ENCODE results near the gene B4GAT1.
A peak's percentile ranks its signal among the peaks of the same experiment; 100 is the strongest.

B4GAT1 gene

DNA sequence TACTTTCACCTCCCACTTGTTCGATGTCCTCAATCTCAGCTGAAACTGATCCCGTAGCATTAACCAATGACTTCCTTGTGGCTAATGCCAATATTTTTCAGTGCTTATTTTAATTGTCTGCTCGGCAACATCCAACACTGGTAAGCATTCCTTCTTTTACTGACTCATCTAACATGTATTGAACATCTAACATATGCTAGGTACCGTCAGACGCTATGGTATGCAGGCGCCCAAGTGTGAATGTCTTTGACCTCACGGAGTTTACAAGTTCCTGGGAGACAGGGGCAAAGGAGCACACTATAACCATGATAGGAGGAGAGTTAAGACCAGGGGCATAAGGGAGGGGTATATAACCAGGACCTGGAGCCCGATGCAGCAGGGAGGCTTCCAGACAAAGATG is 4.3 kb downstream of the B4GAT1 start:
- H3K36me3 ChIP-seq (ENCODE audit: control insufficient read depth, insufficient read depth, low read length): peaks cover 21% of the 10 kb centered on the region

DNA sequence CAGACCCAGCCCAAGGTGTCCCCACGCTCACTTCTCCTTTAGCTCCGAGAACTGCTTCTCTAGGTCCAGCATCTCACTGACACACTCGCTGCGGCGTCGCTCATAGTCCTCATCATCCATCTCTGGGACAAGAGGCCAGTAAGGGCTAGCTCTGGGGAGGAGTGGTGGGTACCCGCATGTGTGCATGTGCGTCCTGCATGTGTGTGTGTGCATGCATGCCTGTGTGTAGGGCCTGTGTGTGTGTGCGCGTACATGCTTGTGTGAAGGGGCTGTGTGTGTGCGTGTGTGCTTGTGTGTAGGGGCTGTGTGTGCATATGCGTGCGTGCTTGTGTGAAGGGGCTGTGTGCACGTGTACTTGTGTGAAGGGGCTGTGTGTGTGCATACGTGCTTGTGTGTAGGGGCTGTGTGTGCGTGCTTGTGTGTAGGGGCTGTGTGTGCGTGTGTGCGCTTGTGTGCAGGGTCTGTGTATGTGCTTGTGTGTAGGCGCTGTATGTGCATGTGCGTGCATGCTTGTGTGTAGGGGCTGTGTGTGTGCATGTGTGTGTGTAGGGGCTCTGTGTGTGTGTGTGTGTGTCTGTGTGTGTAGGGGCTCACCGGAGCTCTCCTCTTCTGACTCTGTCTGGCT is 5.8 kb downstream of the B4GAT1 start:
- peaks cover 3% of the 10 kb centered on the region; the same call in 1 of the 2 replicates for H3K4me1 ChIP-seq (ENCODE audit: control insufficient read depth, insufficient read depth, low read length)
- no peak overlapping the region for H3K4me3 ChIP-seq (ENCODE audit: low read length)
- peaks cover 25% of the 10 kb centered on the region for H3K36me3 ChIP-seq (ENCODE audit: control insufficient read depth, insufficient read depth, low read length)
- H3K27ac ChIP-seq (ENCODE audit: low read length): no peak overlapping the region
- H3K27me3 ChIP-seq (ENCODE audit: control insufficient read depth, insufficient read depth, low read length): no peaks in the 10 kb centered on the region
- no peaks in the 10 kb centered on the region for H3K9me3 ChIP-seq (ENCODE audit: control insufficient read depth, insufficient read depth, low read length)
- WGBS (ENCODE audit: insufficient coverage, insufficient read length): no CpG with 5 or more reads among the region's 21 CpGs
- no peak for DNase-seq (ENCODE audit: low read depth, low spot score)

More for the DNA sequence above, 4.3 kb downstream of the B4GAT1 start:
- Histone ChIP-seq H3K4me1 (ENCODE audit: control insufficient read depth, insufficient read depth, low read length) (no peaks in the 10 kb centered on the region), H3K27me3 (ENCODE audit: control insufficient read depth, insufficient read depth, low read length) (no peaks in the 10 kb centered on the region), H3K27ac (ENCODE audit: low read length) (no peak overlapping the region), H3K4me3 (ENCODE audit: low read length) (no peak overlapping the region), H3K9me3 (ENCODE audit: control insufficient read depth, insufficient read depth, low read length) (no peaks in the 10 kb centered on the region)
- WGBS (ENCODE audit: insufficient coverage, insufficient read length): no CpG with 5 or more reads among the region's 8 CpGs
- DNase-seq (ENCODE audit: low read depth, low spot score): no peak

DNA sequence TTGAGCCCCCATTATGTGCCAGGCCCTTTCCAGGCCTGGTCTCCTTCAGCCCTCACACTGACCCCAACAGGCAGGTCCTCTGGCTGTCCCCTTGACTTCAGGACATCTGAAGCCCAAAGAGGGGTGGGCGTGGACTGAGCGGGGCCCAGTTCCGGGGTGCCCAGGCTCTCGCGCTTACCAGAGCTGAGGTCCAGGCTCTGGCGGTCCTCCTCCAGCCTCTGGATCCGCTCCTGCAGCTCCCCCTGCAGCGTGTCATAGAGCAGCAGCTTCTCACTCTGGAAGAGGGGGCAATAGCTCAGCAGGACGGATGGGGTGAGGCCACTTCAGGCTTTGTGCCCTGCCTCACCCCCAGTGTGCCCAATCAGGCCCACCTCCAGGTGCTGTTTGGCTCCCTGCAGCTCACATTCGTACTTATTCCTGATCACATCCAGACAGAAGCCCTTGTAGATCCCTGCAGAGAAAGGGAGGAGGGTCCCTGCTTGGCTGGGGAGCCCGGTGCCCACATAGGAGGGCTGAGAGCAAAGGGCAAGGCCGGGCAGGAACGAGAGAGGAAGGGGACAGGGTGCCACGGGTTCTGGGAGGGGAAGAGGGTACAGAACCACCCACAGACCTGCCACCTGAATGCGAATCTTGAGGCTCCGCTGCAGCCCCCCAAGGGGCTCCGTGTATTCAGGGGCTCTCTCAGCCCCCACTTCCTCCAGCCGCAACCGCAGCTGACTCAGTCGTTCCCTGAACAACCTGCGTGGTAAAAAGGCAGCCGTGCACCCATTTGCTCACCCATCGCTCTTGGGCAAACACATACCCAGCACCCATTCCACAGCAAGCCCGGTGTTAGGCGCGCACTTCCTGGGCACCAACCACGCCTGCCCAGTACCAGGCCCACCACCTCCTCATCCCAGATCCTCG is 6.6 kb downstream of the B4GAT1 start:
- no CpG with 5 or more reads among the region's 28 CpGs for WGBS (ENCODE audit: insufficient coverage, insufficient read length)
- no peak overlapping the region for H3K4me3 ChIP-seq (ENCODE audit: low read length)
- H3K36me3 ChIP-seq (ENCODE audit: control insufficient read depth, insufficient read depth, low read length): peaks cover 25% of the 10 kb centered on the region

DNA sequence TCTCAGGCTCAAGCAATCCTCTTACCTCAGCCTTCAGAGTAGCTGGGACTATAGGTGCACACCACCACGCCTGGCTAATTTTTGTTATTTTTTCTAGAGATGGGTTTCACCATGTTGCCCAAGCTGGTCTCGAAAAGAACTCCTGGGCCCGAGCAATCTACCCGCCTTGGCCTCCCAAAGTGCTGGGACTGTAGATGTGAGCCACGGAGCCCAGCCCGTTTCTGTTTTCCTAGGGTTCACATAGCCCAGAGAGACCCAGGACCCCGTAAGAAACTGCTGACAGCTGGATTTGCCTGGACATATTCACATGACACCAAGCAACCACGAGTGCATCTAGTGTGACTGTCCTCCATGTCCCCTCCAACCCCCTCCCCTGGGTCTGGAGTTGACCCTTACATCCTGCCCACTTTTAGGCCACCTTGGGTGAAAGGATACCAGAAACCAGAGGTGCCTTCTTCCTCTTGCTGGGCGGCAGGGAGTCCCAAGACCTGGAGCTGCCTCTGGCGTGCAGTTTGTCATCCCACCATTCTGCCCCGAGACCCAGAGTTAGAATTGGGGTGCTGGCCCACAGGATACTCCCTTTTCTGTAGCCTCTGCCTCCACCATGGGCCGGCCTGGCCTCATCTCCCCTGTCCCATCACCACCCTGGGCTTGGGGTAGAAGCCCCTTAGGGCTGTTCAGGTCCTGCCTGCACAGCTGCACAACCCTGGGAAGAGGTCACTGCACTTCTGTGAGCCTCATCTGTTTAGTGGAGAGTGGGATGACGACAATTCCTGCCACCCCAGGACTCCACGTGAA is 7.5 kb downstream of the B4GAT1 start:
- no peak overlapping the region for H3K27ac ChIP-seq (ENCODE audit: low read length)
- peaks cover 25% of the 10 kb centered on the region for H3K36me3 ChIP-seq (ENCODE audit: control insufficient read depth, insufficient read depth, low read length)
- DNase-seq (ENCODE audit: low read depth, low spot score): no peak
- no peaks in the 10 kb centered on the region for H3K27me3 ChIP-seq (ENCODE audit: control insufficient read depth, insufficient read depth, low read length)
- no peak overlapping the region for H3K4me3 ChIP-seq (ENCODE audit: low read length)
- H3K4me1 ChIP-seq (ENCODE audit: control insufficient read depth, insufficient read depth, low read length): peaks cover 5% of the 10 kb centered on the region; the same call in 1 of the 2 replicates
- WGBS (ENCODE audit: insufficient coverage, insufficient read length): no CpG with 5 or more reads among the region's 14 CpGs
- H3K9me3 ChIP-seq (ENCODE audit: control insufficient read depth, insufficient read depth, low read length): no peaks in the 10 kb centered on the region

More for the DNA sequence above, 6.6 kb downstream of the B4GAT1 start:
- H3K4me1 ChIP-seq (ENCODE audit: control insufficient read depth, insufficient read depth, low read length): peaks cover 3% of the 10 kb centered on the region; the same call in 1 of the 2 replicates
- H3K27ac ChIP-seq (ENCODE audit: low read length): no peak overlapping the region
- H3K27me3 ChIP-seq (ENCODE audit: control insufficient read depth, insufficient read depth, low read length): no peaks in the 10 kb centered on the region
- no peak for DNase-seq (ENCODE audit: low read depth, low spot score)
- no peaks in the 10 kb centered on the region for H3K9me3 ChIP-seq (ENCODE audit: control insufficient read depth, insufficient read depth, low read length)

DNA sequence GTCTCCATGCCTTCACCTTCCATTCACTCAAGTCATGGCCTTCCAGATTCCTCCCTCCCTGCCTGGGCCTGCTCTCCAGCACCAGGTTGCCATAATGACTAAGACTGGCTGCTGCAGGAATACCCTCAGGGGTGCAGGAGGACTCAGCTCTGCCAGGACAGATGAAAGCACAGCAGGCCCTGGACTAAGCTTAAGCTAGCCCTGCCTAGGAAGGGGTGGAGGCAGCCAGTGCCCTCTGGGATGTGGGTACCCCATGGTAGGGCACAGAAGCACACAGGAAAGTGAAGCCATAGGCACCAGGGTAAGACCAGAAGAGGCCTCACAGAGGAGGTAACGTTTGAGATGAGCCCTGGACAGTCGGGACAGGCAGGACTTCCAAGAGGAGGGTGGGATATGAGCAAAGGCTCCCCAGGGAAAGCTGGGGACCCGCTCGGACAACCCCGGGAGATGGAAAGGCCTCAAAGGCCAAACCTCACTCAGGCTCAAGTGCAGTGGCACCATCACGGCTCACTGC is 8.2 kb downstream of the B4GAT1 start:
- Histone ChIP-seq H3K4me3 (ENCODE audit: low read length) (no peak overlapping the region), H3K4me1 (ENCODE audit: control insufficient read depth, insufficient read depth, low read length) (peaks cover 5% of the 10 kb centered on the region; the same call in 1 of the 2 replicates), H3K9me3 (ENCODE audit: control insufficient read depth, insufficient read depth, low read length) (no peaks in the 10 kb centered on the region), H3K27me3 (ENCODE audit: control insufficient read depth, insufficient read depth, low read length) (no peaks in the 10 kb centered on the region), H3K27ac (ENCODE audit: low read length) (no peak overlapping the region), H3K36me3 (ENCODE audit: control insufficient read depth, insufficient read depth, low read length) (peaks cover 25% of the 10 kb centered on the region)
- DNase-seq (ENCODE audit: low read depth, low spot score): no peak
- WGBS (ENCODE audit: insufficient coverage, insufficient read length): no CpG with 5 or more reads among the region's 6 CpGs

DNA sequence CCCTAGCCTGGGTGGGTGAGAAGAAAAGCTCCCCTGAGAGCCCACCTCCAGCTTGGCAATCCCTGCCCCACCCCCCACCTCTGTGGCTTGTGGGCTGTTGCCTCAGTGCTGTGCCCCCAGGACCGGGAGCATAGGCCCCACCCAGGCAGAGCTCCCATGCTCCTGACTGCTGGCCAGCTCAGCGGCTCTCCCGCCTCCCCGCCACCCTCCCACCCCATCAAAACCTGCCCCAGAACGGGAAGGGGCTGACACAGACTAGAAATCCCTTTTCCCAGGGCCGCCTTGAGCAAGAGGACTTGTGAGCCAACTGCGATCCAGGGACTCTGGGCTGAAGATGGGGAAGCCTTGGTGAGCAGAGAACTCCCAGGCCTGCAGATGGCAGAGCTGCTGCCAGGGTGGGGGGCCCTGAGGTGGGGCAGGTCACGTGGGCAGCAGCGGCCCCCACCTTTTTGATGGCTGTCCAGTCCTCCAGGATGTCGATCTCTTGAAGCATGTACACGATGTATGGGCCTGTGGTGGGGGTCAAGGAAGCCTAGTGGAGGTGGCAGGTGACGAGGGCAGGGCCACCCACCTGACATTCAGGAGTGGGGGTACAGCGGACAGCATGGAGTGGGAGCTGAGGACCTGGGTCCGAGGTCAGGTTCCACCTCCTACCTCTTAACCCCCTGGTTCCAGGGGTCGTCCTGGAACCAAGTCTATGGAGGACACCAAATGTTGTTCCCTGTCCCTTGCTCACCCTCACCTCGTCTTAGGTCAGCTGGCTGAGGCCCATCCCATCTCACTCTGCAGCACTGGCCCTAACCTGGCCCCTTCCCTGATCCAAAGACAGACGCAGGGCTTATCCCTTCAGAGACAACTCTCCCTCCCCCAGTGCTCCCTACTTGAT is 8.9 kb downstream of the B4GAT1 start:
- Histone ChIP-seq H3K27me3 (ENCODE audit: control insufficient read depth, insufficient read depth, low read length) (no peaks in the 10 kb centered on the region), H3K4me3 (ENCODE audit: low read length) (no peak overlapping the region), H3K4me1 (ENCODE audit: control insufficient read depth, insufficient read depth, low read length) (peaks cover 5% of the 10 kb centered on the region; the same call in 1 of the 2 replicates), H3K27ac (ENCODE audit: low read length) (no peak overlapping the region), H3K9me3 (ENCODE audit: control insufficient read depth, insufficient read depth, low read length) (no peaks in the 10 kb centered on the region), H3K36me3 (ENCODE audit: control insufficient read depth, insufficient read depth, low read length) (peaks cover 25% of the 10 kb centered on the region)
- no peak for DNase-seq (ENCODE audit: low read depth, low spot score)
- WGBS (ENCODE audit: insufficient coverage, insufficient read length): no CpG with 5 or more reads among the region's 17 CpGs

DNA sequence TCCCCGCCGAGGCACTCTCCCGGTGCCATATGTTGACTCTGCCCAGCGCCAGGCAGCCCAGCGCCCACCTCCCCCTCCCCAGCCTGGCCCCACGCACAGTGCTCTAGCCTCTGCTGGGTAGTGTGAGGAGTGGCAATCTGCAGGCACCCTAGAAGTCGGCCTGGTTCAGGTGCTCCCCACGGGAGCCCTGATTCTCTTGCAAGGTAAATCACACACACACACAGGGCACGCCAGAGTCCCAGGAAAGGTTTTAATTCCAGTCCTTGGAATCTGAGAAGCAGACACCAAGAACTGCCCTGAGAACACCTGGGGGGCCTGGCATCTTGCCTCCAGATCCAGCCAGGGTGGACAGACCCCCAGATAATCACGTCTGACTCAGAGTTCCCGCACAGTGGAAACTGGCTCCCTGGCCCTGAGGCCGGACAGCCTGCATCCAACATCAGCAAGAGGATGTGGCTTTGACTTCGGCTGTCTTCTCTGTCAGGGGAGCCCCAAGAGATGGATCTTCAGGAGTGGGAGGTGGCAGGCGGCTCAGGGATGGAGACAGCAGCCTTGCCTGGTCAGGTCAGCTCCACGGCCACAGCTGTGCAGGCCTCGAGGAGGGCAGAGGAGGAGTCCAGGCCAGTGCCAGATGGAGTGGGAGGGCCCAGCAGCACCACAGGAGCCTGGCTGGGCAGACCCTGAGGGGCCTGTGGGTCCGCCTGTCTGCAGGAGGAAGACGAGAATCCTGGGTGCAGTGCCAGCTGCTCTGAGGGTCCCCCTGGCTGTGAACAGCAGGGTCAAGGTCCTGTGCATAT is 10.1 kb downstream of the B4GAT1 start:
- Histone ChIP-seq H3K27me3 (ENCODE audit: control insufficient read depth, insufficient read depth, low read length) (no peaks in the 10 kb centered on the region), H3K4me3 (ENCODE audit: low read length) (no peak overlapping the region), H3K36me3 (ENCODE audit: control insufficient read depth, insufficient read depth, low read length) (peaks cover 28% of the 10 kb centered on the region), H3K4me1 (ENCODE audit: control insufficient read depth, insufficient read depth, low read length) (peaks cover 5% of the 10 kb centered on the region; the same call in 1 of the 2 replicates), H3K9me3 (ENCODE audit: control insufficient read depth, insufficient read depth, low read length) (no peaks in the 10 kb centered on the region), H3K27ac (ENCODE audit: low read length) (no peak overlapping the region)
- no peak for DNase-seq (ENCODE audit: low read depth, low spot score)
- WGBS (ENCODE audit: insufficient coverage, insufficient read length): no CpG with 5 or more reads among the region's 18 CpGs

DNA sequence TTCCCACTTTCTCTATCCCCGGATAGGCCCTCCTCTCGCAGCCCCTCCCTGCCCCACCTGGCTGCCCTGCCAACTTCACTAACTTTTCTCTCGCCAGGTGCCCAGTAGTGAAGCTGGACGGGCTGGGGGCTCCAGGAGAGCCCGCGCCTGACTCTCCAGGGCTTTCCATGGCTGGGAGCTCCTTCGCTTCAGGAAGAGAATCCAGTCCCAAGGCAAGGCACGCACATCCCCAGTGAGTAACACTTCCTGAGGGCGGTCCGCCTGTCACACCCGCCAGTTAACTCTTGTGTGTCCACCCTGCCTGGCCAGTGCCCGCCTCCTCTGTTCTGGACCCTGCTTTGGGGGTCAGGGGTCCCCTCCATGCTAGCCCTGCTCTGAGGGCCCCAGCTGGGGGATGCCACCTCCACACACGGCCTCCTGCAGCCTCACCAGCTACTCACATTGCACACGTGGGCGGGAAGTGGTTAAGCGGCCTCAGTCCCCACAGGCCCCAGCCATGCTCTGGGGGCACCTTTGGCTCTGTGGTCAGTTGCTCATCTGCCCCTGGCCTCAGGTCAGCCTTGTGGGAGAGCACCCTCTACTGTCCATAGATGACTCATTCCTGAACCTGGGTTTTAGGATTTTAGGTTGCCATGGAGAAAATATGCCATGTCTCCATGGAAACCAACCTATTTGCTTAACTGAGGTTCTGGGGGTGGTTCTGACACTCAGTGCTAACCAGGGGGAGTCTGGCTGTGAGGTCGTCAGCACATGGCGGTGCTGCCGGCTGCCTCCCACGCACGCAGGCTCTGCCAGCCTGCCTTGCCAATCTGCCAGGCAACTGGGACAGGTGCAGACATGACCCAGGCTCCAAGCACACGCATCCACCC is 11.0 kb downstream of the B4GAT1 start, which contains the start of gene RIN1:
Gene RIN1 (minus strand): TSS at position 201 of the 869 bp plus-strand sequence. CDS start 32 bp downstream, at position 169.
- Histone ChIP-seq H3K27ac (ENCODE audit: low read length) (no peak within 1 kb of the TSS), H3K27me3 (ENCODE audit: control insufficient read depth, insufficient read depth, low read length) (no peaks in the 10 kb centered on the region), H3K36me3 (ENCODE audit: control insufficient read depth, insufficient read depth, low read length) (peaks cover 23% of the 10 kb centered on the region), H3K9me3 (ENCODE audit: control insufficient read depth, insufficient read depth, low read length) (no peaks in the 10 kb centered on the region), H3K4me1 (ENCODE audit: control insufficient read depth, insufficient read depth, low read length) (peaks cover 5% of the 10 kb centered on the region; the same call in 1 of the 2 replicates), H3K4me3 (ENCODE audit: low read length) (peak within 1 kb of the TSS; percentile 0; the same call in 1 of the 2 replicates)
- WGBS (ENCODE audit: insufficient coverage, insufficient read length): no CpG with 5 or more reads among the region's 22 CpGs
- no peak for DNase-seq (ENCODE audit: low read depth, low spot score)

Data from iPS DF 6.9 (cell line).